ENCODE results near the gene ZNF217. TPM values are rescaled to one million over a fixed set of nuclear protein-coding genes. Genes with fewer than 3 reads are reported as not detected.
"Not testable (repeated sequence)": the region's sequence is repeated elsewhere in the genome, so short reads cannot be mapped to it uniquely, and the experiment has no call there.

The ZNF217 gene
- total RNA-seq, 1 donor from 2014 or later: 40.8 TPM

DNA sequence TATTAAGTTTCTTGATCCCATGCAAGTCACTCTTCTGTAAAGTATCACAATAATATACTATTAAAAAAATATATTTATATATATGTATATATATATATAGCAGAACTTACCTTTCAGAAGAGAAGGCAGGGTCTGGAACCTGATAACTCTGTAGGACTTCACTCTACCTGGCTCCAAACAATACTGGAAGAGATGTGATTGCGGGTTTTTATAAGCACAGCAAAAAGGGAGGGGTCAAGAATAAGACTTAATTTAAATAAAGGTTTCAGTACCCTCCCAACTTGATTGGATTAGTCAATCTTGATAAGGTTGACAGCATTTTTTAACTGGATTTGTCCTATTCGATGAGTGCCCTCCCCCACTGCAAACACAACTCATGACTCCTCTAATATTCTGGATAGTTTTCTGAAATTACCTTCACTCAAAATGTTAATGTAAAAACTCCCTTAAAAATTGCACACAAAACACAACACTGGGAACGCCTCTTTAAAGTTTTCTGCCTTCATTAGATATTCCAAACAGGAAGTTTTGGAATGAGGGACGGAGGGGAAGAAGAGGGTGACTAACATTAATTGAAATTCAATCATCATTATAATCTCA is 4.0 kb upstream of the ZNF217 start:
- H3K36me3 ChIP-seq (ENCODE audit: control insufficient read depth, insufficient read depth, low read length): no peaks in the 10 kb centered on the region
- H3K4me3 ChIP-seq (ENCODE audit: low read depth, low read length): peak overlapping the region; percentile 31
- no peaks in the 10 kb centered on the region for H3K27me3 ChIP-seq (ENCODE audit: control insufficient read depth, insufficient read depth, low read length)
- no peak for DNase-seq (ENCODE audit: low read depth)
- TF ChIP-seq CTCF (IDR thresholded peaks at IDR 0.05; ENCODE audit: insufficient read depth, low read length, poor library complexity, severe bottlenecking): no peak

- Histone ChIP-seq H3K27me3 (ENCODE audit: control insufficient read depth, insufficient read depth, low read length) (no peaks in the 10 kb centered on the region), H3K4me3 (ENCODE audit: low read depth, low read length) (peak overlapping the region; percentile 31), H3K36me3 (ENCODE audit: control insufficient read depth, insufficient read depth, low read length) (no peaks in the 10 kb centered on the region)
- no peak for DNase-seq (ENCODE audit: low read depth)
- TF ChIP-seq CTCF (IDR thresholded peaks at IDR 0.05; ENCODE audit: insufficient read depth, low read length, poor library complexity, severe bottlenecking): no peak
Observed at GRCh38 chr20:53597030-53597482, 3.4 kb upstream of the ZNF217 start.

DNA sequence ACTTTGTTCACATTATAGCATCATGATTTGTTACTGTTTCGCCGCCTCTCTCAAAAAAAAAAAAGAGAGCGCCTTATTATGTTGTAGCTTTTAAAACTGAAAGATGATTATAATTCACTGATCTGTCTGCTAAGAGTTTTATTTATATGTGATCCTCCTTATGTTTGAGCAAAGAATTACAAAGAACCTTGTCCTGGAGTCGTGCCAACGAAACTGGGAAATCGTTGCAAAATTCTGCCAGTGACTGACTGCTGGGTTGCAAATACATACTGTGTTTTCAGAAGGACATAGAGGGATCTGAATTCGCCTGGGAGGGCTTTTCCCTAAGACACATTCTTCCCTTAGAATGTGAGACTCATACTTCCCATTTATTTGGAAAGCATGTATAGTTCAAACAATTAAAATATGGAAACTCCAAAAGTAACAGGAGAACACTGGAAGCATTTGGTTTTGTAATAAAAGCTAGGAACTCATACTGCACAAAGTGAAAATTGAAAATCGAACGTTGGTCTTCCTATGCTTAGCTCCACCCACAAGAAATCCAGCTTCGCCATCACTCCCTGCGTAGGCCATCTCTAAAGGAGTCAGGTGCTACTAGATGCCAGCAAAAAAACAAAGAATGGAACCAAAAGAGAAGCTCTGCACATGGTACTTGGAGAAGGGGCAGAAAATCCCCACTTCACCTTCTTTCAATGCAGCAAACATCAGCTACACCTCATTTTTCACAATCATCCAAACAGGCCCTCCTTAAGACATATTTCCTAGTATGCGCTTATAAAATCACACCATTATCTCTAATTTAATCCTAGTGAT is 2.8 kb upstream of the ZNF217 start:
- H3K27me3 ChIP-seq (ENCODE audit: control insufficient read depth, insufficient read depth, low read length); H3K36me3 ChIP-seq (ENCODE audit: control insufficient read depth, insufficient read depth, low read length); DNase-seq (ENCODE audit: low read depth): not testable (repeated sequence)
- H3K4me3 ChIP-seq (ENCODE audit: low read depth, low read length): peak overlapping the region; percentile 31

- H3K4me3 ChIP-seq (ENCODE audit: low read depth, low read length): peak overlapping the region; percentile 9
- not testable (repeated sequence) for H3K36me3 ChIP-seq (ENCODE audit: control insufficient read depth, insufficient read depth, low read length); DNase-seq (ENCODE audit: low read depth); H3K27me3 ChIP-seq (ENCODE audit: control insufficient read depth, insufficient read depth, low read length)
Observed at GRCh38 chr20:53595742-53596141, 2.1 kb upstream of the ZNF217 start.

GRCh38 chr20:53595018-53595378 is 1.4 kb upstream of the ZNF217 start:
- Histone ChIP-seq H3K36me3 (ENCODE audit: control insufficient read depth, insufficient read depth, low read length) (no peaks in the 10 kb centered on the region), H3K4me3 (ENCODE audit: low read depth, low read length) (peak overlapping the region; percentile 64), H3K27me3 (ENCODE audit: control insufficient read depth, insufficient read depth, low read length) (no peaks in the 10 kb centered on the region)
- no peak for TF ChIP-seq CTCF (IDR thresholded peaks at IDR 0.05; ENCODE audit: insufficient read depth, low read length, poor library complexity, severe bottlenecking)
- DNase-seq (ENCODE audit: low read depth): no peak

- H3K27me3 ChIP-seq (ENCODE audit: control insufficient read depth, insufficient read depth, low read length): no peaks in the 10 kb centered on the region
- no peak for TF ChIP-seq CTCF (IDR thresholded peaks at IDR 0.05; ENCODE audit: insufficient read depth, low read length, poor library complexity, severe bottlenecking)
- DNase-seq (ENCODE audit: low read depth): no peak
- H3K4me3 ChIP-seq (ENCODE audit: low read depth, low read length): peak overlapping the region; percentile 88
- no peaks in the 10 kb centered on the region for H3K36me3 ChIP-seq (ENCODE audit: control insufficient read depth, insufficient read depth, low read length)
Observed at GRCh38 chr20:53594068-53595017, 704 bp upstream of the ZNF217 start.

All from kidney epithelial cell (primary cell).